ENCODE data around the gene ABCG1.
A peak's percentile ranks its signal among the peaks of the same experiment; 100 is the strongest.

The ABCG1 gene

GRCh38 chr21:42251654-42252324 lies 32.8 kb downstream of the ABCG1 start:
- DNase-seq (ENCODE audit: low spot score) = no peak

GRCh38 chr21:42252325-42252654 lies 33.4 kb downstream of the ABCG1 start:
- no peak for DNase-seq (ENCODE audit: low spot score)

- no peak for DNase-seq (ENCODE audit: low spot score)
These were observed 33.9 kb downstream of the ABCG1 start for GRCh38 chr21:42252778-42253340.

GRCh38 chr21:42253466-42253865 lies 34.5 kb downstream of the ABCG1 start:
- no peak for DNase-seq (ENCODE audit: low spot score)

- DNase-seq (ENCODE audit: low spot score) = no peak
These were observed 35.1 kb downstream of the ABCG1 start for GRCh38 chr21:42254083-42254482.

- DNase-seq (ENCODE audit: low spot score) = no peak
These were observed 36.0 kb downstream of the ABCG1 start for GRCh38 chr21:42254651-42255601.

- no peak for DNase-seq (ENCODE audit: low spot score)
These were observed 36.9 kb downstream of the ABCG1 start for GRCh38 chr21:42255825-42256224.

- DNase-seq (ENCODE audit: low spot score) = no peak
These were observed 37.4 kb downstream of the ABCG1 start for GRCh38 chr21:42256316-42256715.

GRCh38 chr21:42257091-42257765 lies 38.3 kb downstream of the ABCG1 start:
- DNase-seq (ENCODE audit: low spot score) = no peak

GRCh38 chr21:42258150-42258884 lies 39.4 kb downstream of the ABCG1 start:
- DNase-seq (ENCODE audit: low spot score) = peak; percentile 81

GRCh38 chr21:42258885-42259407 lies 40.0 kb downstream of the ABCG1 start:
- no peak for DNase-seq (ENCODE audit: low spot score)

GRCh38 chr21:42260121-42260520 lies 41.2 kb downstream of the ABCG1 start:
- DNase-seq (ENCODE audit: low spot score) = no peak

- DNase-seq (ENCODE audit: low spot score) = no peak
These were observed 42.9 kb downstream of the ABCG1 start for GRCh38 chr21:42261829-42262200.

GRCh38 chr21:42262831-42263231 lies 43.9 kb downstream of the ABCG1 start:
- DNase-seq (ENCODE audit: low spot score) = no peak

- no peak for DNase-seq (ENCODE audit: low spot score)
These were observed 44.7 kb downstream of the ABCG1 start for GRCh38 chr21:42263591-42264131.

GRCh38 chr21:42264245-42265195 lies 45.6 kb downstream of the ABCG1 start:
- no peak for DNase-seq (ENCODE audit: low spot score)

GRCh38 chr21:42265231-42265812 lies 46.4 kb downstream of the ABCG1 start:
- DNase-seq (ENCODE audit: low spot score) = no peak

GRCh38 chr21:42266971-42267556 lies 48.1 kb downstream of the ABCG1 start:
- DNase-seq (ENCODE audit: low spot score) = no peak

- DNase-seq (ENCODE audit: low spot score) = no peak
These were observed 50.4 kb downstream of the ABCG1 start for GRCh38 chr21:42269386-42269785.

Data from HuH-7 (cell line).